ENCODE data around the gene MITD1. TPM values are rescaled to one million over a fixed set of nuclear protein-coding genes. Genes with fewer than 3 reads are reported as not detected.

Gene MITD1
- total and polyA plus RNA-seq, 2 of the 13 experiments (the other 11 are each of a cell fraction or from before 2014, with no cell fraction given): 17.8 to 43.7 TPM

GRCh38 chr2:99180755-99181623, at the start of gene MITD1, which contains the start of gene MRPL30 (continued):
- no peak for TF ChIP-seq BCLAF1 (IDR thresholded peaks at IDR 0.05)
- TF ChIP-seq TEAD3 (CRISPR knock-in tag; optimal IDR thresholded peaks at IDR 0.05; ENCODE audit: borderline replicate concordance): peak; percentile 84
- TF ChIP-seq LBX2 (CRISPR knock-in tag; IDR thresholded peaks at IDR 0.05; ENCODE audit: borderline replicate concordance): no peak
- TF ChIP-seq CREB1 (IDR thresholded peaks at IDR 0.05): peak; percentile 57; the same call in 1 of the 2 replicates
- peak; percentile 93 for TF ChIP-seq CREB1 (CRISPR knock-in tag; IDR thresholded peaks at IDR 0.05)
- peak; percentile 95; the same call in 1 of the 2 replicates for TF ChIP-seq ZNF33A (CRISPR knock-in tag; IDR thresholded peaks at IDR 0.05; ENCODE audit: borderline replicate concordance)
- TF ChIP-seq CREM (IDR thresholded peaks at IDR 0.05): peak; percentile 90
- no peak for TF ChIP-seq CREM (CRISPR knock-in tag; IDR thresholded peaks at IDR 0.05)
- peak; percentile 80; the same call in 1 of the 2 replicates for TF ChIP-seq EHMT2 (IDR thresholded peaks at IDR 0.05; ENCODE audit: borderline replicate concordance, low read depth, low read length)
- TF ChIP-seq ATF1 (CRISPR knock-in tag; IDR thresholded peaks at IDR 0.05): peak; percentile 85
- peak; percentile 96; the same call in 1 of the 2 replicates for TF ChIP-seq ZFP90 (CRISPR knock-in tag; IDR thresholded peaks at IDR 0.05; ENCODE audit: borderline replicate concordance)
- TF ChIP-seq SAP130 (CRISPR knock-in tag; IDR thresholded peaks at IDR 0.05; ENCODE audit: low read depth): peak; percentile 100
- peak; percentile 76; the same call in 1 of the 2 replicates for TF ChIP-seq ZNF160 (CRISPR knock-in tag; IDR thresholded peaks at IDR 0.05)
- no peak for TF ChIP-seq CEBPZ (IDR thresholded peaks at IDR 0.05; ENCODE audit: low read length)
- peak; percentile 80 for TF ChIP-seq TOPORS (CRISPR knock-in tag; IDR thresholded peaks at IDR 0.05)
- TF ChIP-seq NFRKB (IDR thresholded peaks at IDR 0.05): no peak
- peak; percentile 91 for TF ChIP-seq CCDC6 (CRISPR knock-in tag; IDR thresholded peaks at IDR 0.05)
- peak; percentile 74; the same call in 1 of the 2 replicates for TF ChIP-seq ZNF280D (CRISPR knock-in tag; IDR thresholded peaks at IDR 0.05)
- TF ChIP-seq KDM2A (CRISPR knock-in tag; IDR thresholded peaks at IDR 0.05; ENCODE audit: borderline replicate concordance, low read depth): peak; percentile 98

Data from HepG2 (cell line).